A549 treated with Hydrocortisone at 1 μM for 4 hours (cell line): ENCODE measurements around the gene ZNF420. TPM values are rescaled to one million over a fixed set of nuclear protein-coding genes. Genes with fewer than 3 reads are reported as not detected.

ENCODE experiments used
- total RNA-seq: library from RNA; stranded (reverse); fragments of 200-300 nt; extraction: Qiagen RNA extraction; gene quantifications from 5 replicates; pipeline ENCODE4 v1.2.3, GENCODE V29; 2022

The ZNF420 gene
- total RNA-seq, result 4.5 to 6.0 TPM (median 4.9 TPM) in 5 replicates

DNA sequence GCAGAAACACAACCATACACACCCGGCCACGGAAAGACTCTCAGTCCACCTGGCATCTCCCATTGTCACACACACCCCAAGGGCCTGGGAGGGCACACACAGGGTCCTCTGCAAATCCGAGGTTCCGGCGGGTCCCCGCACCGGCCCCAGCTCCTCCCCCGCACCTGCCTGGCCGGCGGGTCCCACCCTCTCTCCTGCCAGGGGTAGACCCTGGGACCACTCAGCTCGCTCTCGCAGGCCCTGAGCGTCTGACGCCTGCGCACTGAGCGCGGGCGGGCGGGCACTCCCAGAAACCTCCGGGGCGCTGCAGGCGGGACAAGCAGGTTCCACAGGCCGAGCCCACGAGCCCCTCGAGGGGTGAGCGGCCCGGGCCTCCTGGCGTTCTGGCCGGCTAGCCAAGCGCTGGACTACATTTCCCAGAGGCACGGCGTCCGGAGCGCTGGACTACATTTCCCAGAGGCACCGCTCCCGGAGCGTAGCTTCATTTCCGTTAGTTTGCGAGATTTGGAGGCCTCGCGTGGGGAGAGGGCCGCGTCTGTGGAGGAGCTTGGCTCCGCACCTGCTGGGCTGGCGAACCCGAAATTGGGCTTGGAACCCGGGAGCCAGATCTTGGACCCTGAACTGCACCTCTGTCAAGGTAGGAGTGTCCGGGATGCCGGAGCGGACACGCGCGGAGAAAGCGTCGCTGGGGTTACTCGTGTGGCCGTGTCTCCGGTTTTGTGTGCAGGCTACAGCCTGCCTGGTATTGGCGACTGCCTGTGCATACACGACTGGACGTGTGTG is at the start of gene ZNF420:
Gene ZNF420 (plus strand): TSS at position 500 of the 783 bp plus-strand sequence. CDS start 10,686 bp downstream, outside the sequence.

DNA sequence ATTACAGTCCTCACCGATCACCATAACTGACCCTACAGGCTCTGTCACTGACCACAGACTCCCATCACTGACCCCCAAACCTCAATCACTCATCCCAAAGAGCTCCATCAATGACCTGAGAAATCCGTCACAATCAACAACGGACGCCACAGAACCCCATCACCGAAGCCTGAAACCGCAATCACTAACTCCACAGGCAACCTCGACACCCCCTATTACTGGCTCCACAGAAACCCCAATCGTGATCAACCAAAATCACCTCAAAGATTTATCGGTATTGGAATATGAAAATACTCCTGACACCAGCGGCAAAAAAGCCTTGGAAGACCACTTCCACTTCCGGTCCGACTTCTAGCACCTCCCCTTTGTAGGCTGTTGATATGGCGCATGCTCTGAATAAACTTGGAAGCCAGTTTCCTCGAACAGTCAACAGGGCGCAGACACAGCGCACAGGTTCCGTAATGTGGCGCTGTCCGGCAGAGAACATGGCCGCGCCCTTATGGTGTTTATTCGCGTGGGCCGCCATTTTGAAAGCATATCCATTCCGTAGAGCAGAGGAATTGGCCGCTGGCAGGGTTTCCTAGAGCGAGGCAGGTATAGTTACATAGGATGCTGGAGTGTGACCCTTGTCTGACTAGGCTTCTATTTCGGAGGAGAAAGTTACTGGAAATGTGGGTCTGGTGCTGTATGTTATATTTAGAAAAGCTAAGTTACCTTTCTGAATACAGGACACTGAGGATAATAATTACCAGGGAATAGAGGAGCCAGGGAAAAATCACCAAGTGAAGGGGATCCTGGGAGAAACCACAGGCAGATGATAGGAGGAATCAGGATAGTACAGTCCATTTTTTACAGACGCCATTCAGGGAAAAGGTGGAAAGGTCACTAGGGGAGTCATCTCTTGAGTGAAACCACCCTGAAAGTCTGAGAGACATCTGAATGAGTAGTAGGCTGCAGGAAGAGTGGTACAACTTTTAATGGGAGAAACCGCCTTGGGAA is 94.4 kb downstream of the ZNF420 start, which contains the start of gene ZNF585A:
Gene ZNF585A (minus strand): TSS at position 328 of the 999 bp plus-strand sequence. CDS start 2,785 bp downstream, outside the sequence.

Other genes with a start within 250 kb of the ZNF420 start
- 0.10 to 0.29 TPM (median 0.18 TPM) in 5 replicates for gene ZNF790, start 240.0 kb upstream of the ZNF420 start, total RNA-seq
- 0.05 to 0.25 TPM (median 0.15 TPM) in 5 replicates for gene ZNF345, start 227.6 kb upstream of the ZNF420 start, total RNA-seq
- gene ZNF829, start 162.1 kb upstream of the ZNF420 start, total RNA-seq, result 0.29 to 0.50 TPM (median 0.40 TPM) in 5 replicates
- gene ZNF568, start 162.1 kb upstream of the ZNF420 start, total RNA-seq, result 0.84 to 1.5 TPM (median 1.2 TPM) in 5 replicates
- gene ZNF585A, start 94.3 kb downstream of the ZNF420 start, total RNA-seq, result 5.2 to 6.5 TPM (median 5.9 TPM) in 5 replicates
- 2.2 to 3.6 TPM (median 3.0 TPM) in 5 replicates for gene ZNF585B, start 132.1 kb downstream of the ZNF420 start, total RNA-seq
- gene ZNF383, start 139.8 kb downstream of the ZNF420 start, total RNA-seq, result 6.7 to 7.4 TPM (median 7.0 TPM) in 5 replicates